HepG2 (cell line): ENCODE data around the gene MAPRE3. TPM values are rescaled to one million over a fixed set of nuclear protein-coding genes. Genes with fewer than 3 reads are reported as not detected.

Experiments
- ATAC-seq: fragments of 200-7000 bp; cut with Tn5 transposase; 3 replicates; pipeline ENCODE4 v1.9.1; 2020; ENCODE audit warnings: mild to moderate bottlenecking, moderate library complexity
- BruUV-seq: library from RNA; stranded (reverse); fragments of 400-500 nt; replicated peaks from 2 replicates; lab custom pipeline; 2021; lab: Mats Ljungman, UMichigan
- CTCF ChIA-PET: fragments of 300-600 bp; formaldehyde crosslinking; extraction: SDS; loops from one replicate; lab custom pipeline; 2021; ENCODE audit warnings: low total read pairs, inconsistent platforms, low intra/inter-chr PET ratio; lab: Yijun Ruan, JAX
- POLR2A ChIA-PET: fragments of 350-600 bp; sonication (Branson Sonifier 250); formaldehyde crosslinking; loops from one replicate; lab custom pipeline; 2020; ENCODE audit warnings: antibody characterized with exemption, inconsistent platforms; lab: Yijun Ruan, JAX
- DNase-seq: peaks from one replicate; pipeline ENCODE4 v3.0.0-alpha.2; 2015; ENCODE audit warnings: low spot score
- FAIRE-seq: peaks from 3 replicates; lab custom pipeline; 2011; peaks lifted over from hg19 to GRCh38; lab: Jason Lieb, UNC
- H2AFZ ChIP-seq: one replicate; pipeline ENCODE4 v1.6.1; 2011; ENCODE audit warnings: low read length, inconsistent platforms
- H3K27ac ChIP-seq: fragments of 300-600 bp; 3 replicates; pipeline ENCODE4 v1.8.0; 2011; ENCODE audit warnings: mixed run types, mild to moderate bottlenecking, mixed read lengths, low read length, inconsistent platforms; ENCODE audit not compliant: insufficient read depth; ENCODE audit errors: extremely low read length
- H3K27me3 ChIP-seq, 2 experiments: fragments of 200-600 bp in 1 of 2; 2 replicates in 1 of 2; 3 replicates in 1 of 2; pipeline versions ENCODE4 v1.6.0 to v1.8.0; 2011; ENCODE audit warnings: low read length in 2 of 2, mild to moderate bottlenecking in 2 of 2, moderate library complexity in 2 of 2, inconsistent platforms in 1 of 2; ENCODE audit not compliant: insufficient read depth in 2 of 2, control insufficient read depth in 1 of 2
- H3K36me3 ChIP-seq, 2 experiments: fragments of 200-600 bp in 1 of 2; replicated peaks in 1 of 2; 2 replicates in 1 of 2; 3 replicates in 1 of 2; pipeline versions ENCODE4 v1.5.1 to v1.8.0; 2011; ENCODE audit warnings: low read length in 2 of 2, inconsistent platforms in 1 of 2; ENCODE audit not compliant: insufficient read depth in 2 of 2, control insufficient read depth in 1 of 2
- H3K4me1 ChIP-seq: 2 replicates; pipeline ENCODE4 v1.5.1; 2012; ENCODE audit warnings: low read length, inconsistent platforms; ENCODE audit not compliant: insufficient read depth
- H3K4me2 ChIP-seq: 2 replicates; pipeline ENCODE4 v1.6.0; 2011; ENCODE audit warnings: low read depth, low read length, inconsistent platforms
- H3K4me3 ChIP-seq, 3 experiments: fragments of 200-600 bp in 1 of 3; sonication (generic), shearing (Covaris generic) in 1 of 3; replicated peaks in 1 of 3; 2 replicates each; pipeline ENCODE4 v1.5.1; 2011 to 2016; ENCODE audit warnings: low read length in 3 of 3, inconsistent platforms in 2 of 3, low read depth in 2 of 3, mild to moderate bottlenecking in 2 of 3, control low read depth in 1 of 3, mixed read lengths in 1 of 3; ENCODE audit not compliant: insufficient read depth in 1 of 3
- H3K79me2 ChIP-seq: one replicate; pipeline ENCODE4 v1.6.1; 2011; ENCODE audit warnings: low read length, inconsistent platforms; ENCODE audit not compliant: insufficient read depth
- H3K9ac ChIP-seq: 2 replicates; pipeline ENCODE4 v1.6.0; 2011; ENCODE audit warnings: mild to moderate bottlenecking, low read depth, low read length, inconsistent platforms; ENCODE audit not compliant: insufficient read depth
- H3K9me3 ChIP-seq: 2 replicates; pipeline ENCODE4 v1.5.1; 2012; ENCODE audit warnings: mild to moderate bottlenecking, low read length
- H4K20me1 ChIP-seq: 2 replicates; pipeline ENCODE4 v1.6.0; 2011; ENCODE audit warnings: inconsistent platforms, mild to moderate bottlenecking, low read length, moderate library complexity; ENCODE audit not compliant: insufficient read depth
- ATF1 ChIP-seq: IDR thresholded peaks from 2 replicates; pipeline ENCODE4 v1.6.1; 2016; ENCODE audit warnings: mild to moderate bottlenecking, control low read depth
- DRAP1 ChIP-seq: IDR thresholded peaks from 2 replicates; pipeline ENCODE4 v1.6.1; 2016; ENCODE audit warnings: missing genetic modification reagents, missing compliant biosample characterization
- FOXM1 ChIP-seq: sonication (generic); formaldehyde crosslinking; IDR thresholded peaks from 2 replicates; pipeline ENCODE4 v1.5.0; 2020; ENCODE audit warnings: missing genetic modification reagents
- FOXO4 ChIP-seq: sonication (generic); formaldehyde crosslinking; conservative IDR thresholded peaks from 2 replicates; pipeline ENCODE4 v1.8.1; 2023; ENCODE audit warnings: missing genetic modification reagents
- HHEX ChIP-seq: IDR thresholded peaks from 2 replicates; pipeline ENCODE4 v1.6.1; 2016; ENCODE audit warnings: control low read depth
- HNRNPL ChIP-seq: fragments of 200-400 bp; formaldehyde crosslinking; IDR thresholded peaks from 2 replicates; pipeline ENCODE4 v1.6.1; 2017; ENCODE audit warnings: mild to moderate bottlenecking, low read depth, low read length
- MAF1 ChIP-seq: sonication (generic); formaldehyde crosslinking; IDR thresholded peaks from 2 replicates; pipeline ENCODE4 v1.5.0; 2020; ENCODE audit warnings: missing genetic modification reagents, borderline replicate concordance
- MTERF4 ChIP-seq: sonication (generic); formaldehyde crosslinking; IDR thresholded peaks from 2 replicates; pipeline ENCODE4 v1.8.0; 2023; ENCODE audit warnings: mild to moderate bottlenecking, missing genetic modification reagents
- RORA ChIP-seq: sonication (generic); formaldehyde crosslinking; IDR thresholded peaks from 2 replicates; pipeline ENCODE4 v1.5.0; 2020; ENCODE audit warnings: mild to moderate bottlenecking, missing genetic modification reagents, moderate library complexity
- ZBTB37 ChIP-seq: sonication (generic); formaldehyde crosslinking; IDR thresholded peaks from 2 replicates; pipeline ENCODE4 v1.4.0; 2020; ENCODE audit warnings: mild to moderate bottlenecking, missing genetic modification reagents
- ZC3H13 ChIP-seq: sonication (generic); formaldehyde crosslinking; IDR thresholded peaks from 2 replicates; pipeline ENCODE4 v1.8.1; 2023; ENCODE audit warnings: mild to moderate bottlenecking, missing genetic modification reagents, moderate library complexity
- ZFYVE20 ChIP-seq: sonication (generic); formaldehyde crosslinking; IDR thresholded peaks from 2 replicates; pipeline ENCODE4 v1.8.0; 2023; ENCODE audit warnings: low read depth, mild to moderate bottlenecking, moderate library complexity, missing genetic modification reagents, borderline replicate concordance
- ZNF24 ChIP-seq: fragments of 450-650 bp; IDR thresholded peaks from 2 replicates; pipeline ENCODE4 v1.6.1; 2017; ENCODE audit warnings: antibody characterized with exemption, mild to moderate bottlenecking
- ZNF589 ChIP-seq: sonication (generic); formaldehyde crosslinking; conservative IDR thresholded peaks from 2 replicates; pipeline ENCODE4 v1.8.0; 2022; ENCODE audit warnings: mild to moderate bottlenecking, moderate library complexity, missing genetic modification reagents
- ZNF660 ChIP-seq: sonication (generic); formaldehyde crosslinking; IDR thresholded peaks from 2 replicates; pipeline ENCODE4 v1.5.1; 2020; ENCODE audit warnings: mild to moderate bottlenecking, low read depth, missing genetic modification reagents, borderline replicate concordance
- ZSCAN25 ChIP-seq: sonication (generic); formaldehyde crosslinking; IDR thresholded peaks from 2 replicates; pipeline ENCODE4 v1.8.0; 2022; ENCODE audit warnings: mild to moderate bottlenecking, missing genetic modification reagents
- WGBS: methylation state at CpG from one replicate; pipeline ENCODE4 v1.1.6; 2017; ENCODE audit warnings: low lambda C conversion rate; 5-methylcytosine and 5-hydroxymethylcytosine counted together
- in situ Hi-C: cut with HindIII; loops from 2 replicates; pipeline ENCODE4 v1.10.0; 2017; ENCODE audit warnings: low pct_unique_long_range_greater_than_20kb; ENCODE audit not compliant: extremely low pct_ligation_motif_present
- intact Hi-C: fragments of 100-400 bp; cut with micrococcal nuclease; formaldehyde crosslinking; loops from one replicate; pipeline ENCODE4 v1.10.0; 2022; ENCODE audit not compliant: unreplicated experiment
- polyA plus RNA-seq, 8 experiments: library from polyadenylated mRNA; depleted of rRNA in 3 of 8; stranded (reverse) in 7 of 8; unstranded in 1 of 8; fragments of >200 nt; fragmentation: Illumina TruSeq in 4 of 8; extraction: Trizol in 4 of 8; gene quantifications; 2 replicates each; pipeline versions ENCODE4 v1.2.1 to v1.2.3, GENCODE V29; 2011 to 2016; ENCODE audit warnings: low read depth in 4 of 8, missing spikeins in 1 of 8, mixed read lengths in 1 of 8; ENCODE audit not compliant: insufficient read depth in 1 of 8
- total RNA-seq, 5 experiments: library from RNA; depleted of rRNA; stranded (reverse); fragments of >200 nt; fragmentation: Illumina TruSeq; extraction: Trizol; gene quantifications; 2 replicates each; pipeline ENCODE4 v1.2.3, GENCODE V29; 2016; ENCODE audit warnings: low read depth in 1 of 5
- TF ChIP-seq, protein P1 (sequence below): sonication (generic); formaldehyde crosslinking; IDR thresholded peaks from 2 replicates; pipeline ENCODE4 v1.5.0; 2020; ENCODE audit warnings: mild to moderate bottlenecking, low read depth, missing genetic modification reagents, borderline replicate concordance

The MAPRE3 gene
- total and polyA plus RNA-seq, 2 of the 13 experiments (the other 11 are each of a cell fraction or from before 2014, with no cell fraction given), result 0.31 to 0.91 TPM

DNA sequence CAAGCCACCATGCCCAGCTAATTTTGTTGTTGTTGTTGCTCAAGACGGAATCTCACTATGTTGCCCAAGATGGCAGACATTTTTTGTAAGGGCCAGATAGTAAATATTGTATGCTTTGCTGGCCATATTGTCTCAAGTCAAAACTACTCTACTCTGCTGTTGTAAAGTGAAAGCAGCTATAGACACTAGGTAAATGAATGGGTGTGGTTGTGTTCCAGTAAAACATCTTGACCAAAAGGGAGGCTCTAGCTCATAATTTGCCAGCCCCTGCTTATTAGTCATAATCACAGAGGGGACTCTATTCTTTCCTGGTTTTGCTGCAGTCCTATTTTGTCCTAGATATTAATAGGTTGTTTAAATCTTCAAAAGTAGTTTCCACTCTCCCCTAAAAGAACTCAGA, 24.5 kb downstream of the MAPRE3 start:
- 25% methylated on average over 1 of the region's 1 CpG for WGBS

More for the DNA sequence above, 24.5 kb downstream of the MAPRE3 start:
- H3K4me2 ChIP-seq, result no peak overlapping the region
- H3K9me3 ChIP-seq, result no peaks in the 10 kb centered on the region
- H3K4me1 ChIP-seq, result peaks cover 9% of the 10 kb centered on the region
- H4K20me1 ChIP-seq, result no peaks in the 10 kb centered on the region
- DNase-seq (no peak), FAIRE-seq (no peak)
- no peaks in the 10 kb centered on the region for H3K79me2 ChIP-seq
- no peak overlapping the region for H2AFZ ChIP-seq
- ChIA-PET POLR2A (no interaction called here), CTCF (no interaction called here)
- intact Hi-C loops, result no loop called here
- no TSS peak for BruUV-seq
- peaks cover 0 to 9% of the 10 kb centered on the region in 2 experiments; a peak in 1 of 5 replicates for H3K27me3 ChIP-seq
- in situ Hi-C loops, result no loop called here
- no peak for TF ChIP-seq ZFYVE20 (CRISPR knock-in tag)
- no peak for TF ChIP-seq ZNF24
- no peak for TF ChIP-seq ZC3H13 (CRISPR knock-in tag)
- no peak for TF ChIP-seq ZNF660 (CRISPR knock-in tag)
- no peak for TF ChIP-seq FOXO4 (CRISPR knock-in tag)
- TF ChIP-seq RORA (CRISPR knock-in tag), result no peak
- no peak for TF ChIP-seq FOXM1 (CRISPR knock-in tag)
- TF ChIP-seq HNRNPL, result no peak
- TF ChIP-seq MTERF4, result no peak
- no peak for TF ChIP-seq HHEX (CRISPR knock-in tag)
- no peak for TF ChIP-seq ZBTB37
- no peak for TF ChIP-seq ATF1 (CRISPR knock-in tag)
- no peak for TF ChIP-seq ZSCAN25 (CRISPR knock-in tag)
- no peak for TF ChIP-seq ZNF589
- TF ChIP-seq DRAP1 (CRISPR knock-in tag), result no peak
- TF ChIP-seq, protein P1, sequence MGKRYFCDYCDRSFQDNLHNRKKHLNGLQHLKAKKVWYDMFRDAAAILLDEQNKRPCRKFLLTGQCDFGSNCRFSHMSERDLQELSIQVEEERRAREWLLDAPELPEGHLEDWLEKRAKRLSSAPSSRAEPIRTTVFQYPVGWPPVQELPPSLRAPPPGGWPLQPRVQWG (CRISPR knock-in tag), result no peak
- no peak for TF ChIP-seq MAF1 (CRISPR knock-in tag)
- TF ChIP-seq, all 625 proteins: peak for 0
- no peak for ATAC-seq
- Histone ChIP-seq H3K9ac (no peak overlapping the region), H3K4me3 (no peak overlapping the region), H3K36me3 (no peaks in the 10 kb centered on the region), H3K27ac (no peak overlapping the region)
